CD4-positive, CD25-positive, alpha-beta regulatory T cell (primary cell): ENCODE results near the gene GATA3. TPM values are rescaled to one million over a fixed set of nuclear protein-coding genes. Genes with fewer than 3 reads are reported as not detected.

ENCODE experiments used
- ATAC-seq, 2 donors: fragments of 150-1000 bp; cut with Tn5 transposase; one replicate each; pipeline ENCODE4 v1.10.0; 2021; ENCODE audit warnings: low read depth in 2 of 2, moderate number of reproducible peaks in 2 of 2, moderate library complexity in 1 of 2
- DNase-seq, 3 donors: peaks; one replicate each; pipeline versions ENCODE4 v3.0.0 to v3.0.0-alpha.2; 2012 to 2022; ENCODE audit warnings: mixed read lengths in 1 of 3
- H3K27ac ChIP-seq: one replicate; pipeline ENCODE4 v1.7.0; 2013; ENCODE audit warnings: mild to moderate bottlenecking, low read length; ENCODE audit not compliant: insufficient read depth, poor library complexity, severe bottlenecking
- H3K27me3 ChIP-seq: one replicate; pipeline ENCODE4 v1.7.0; 2013; ENCODE audit warnings: low read length; ENCODE audit not compliant: control insufficient read depth, insufficient read depth
- H3K36me3 ChIP-seq: one replicate; pipeline ENCODE4 v1.7.0; 2013; ENCODE audit warnings: mild to moderate bottlenecking, low read length, moderate library complexity; ENCODE audit not compliant: control insufficient read depth, insufficient read depth
- H3K4me1 ChIP-seq: 2 replicates; pipeline ENCODE4 v1.7.0; 2013; ENCODE audit warnings: mild to moderate bottlenecking, low read length; ENCODE audit not compliant: insufficient read depth, control insufficient read depth, poor library complexity, severe bottlenecking
- H3K4me3 ChIP-seq: one replicate; pipeline ENCODE4 v1.7.0; 2013; ENCODE audit warnings: low read depth, mild to moderate bottlenecking, low read length, moderate library complexity
- H3K9me3 ChIP-seq, 2 experiments: 1 replicate in 1 of 2; 2 replicates in 1 of 2; pipeline ENCODE4 v1.7.0; 2013; ENCODE audit warnings: low read length in 2 of 2, mild to moderate bottlenecking in 1 of 2, moderate library complexity in 1 of 2; ENCODE audit not compliant: control insufficient read depth in 2 of 2
- H3K27ac Mint-ChIP-seq, 3 donors: one replicate each; pipeline ENCODE4 v1.8.0; 2020 to 2022; ENCODE audit warnings: mild to moderate bottlenecking in 3 of 3, mixed read lengths in 3 of 3, moderate library complexity in 2 of 3
- H3K27me3 Mint-ChIP-seq: one replicate; pipeline ENCODE4 v1.8.0; 2022; ENCODE audit warnings: mild to moderate bottlenecking, mixed read lengths
- H3K36me3 Mint-ChIP-seq: one replicate; pipeline ENCODE4 v1.8.0; 2020; ENCODE audit warnings: mixed read lengths
- H3K4me1 Mint-ChIP-seq, 4 donors: one replicate each; pipeline ENCODE4 v1.8.0; 2020 to 2022; ENCODE audit warnings: mixed read lengths in 4 of 4, mild to moderate bottlenecking in 1 of 4
- H3K4me3 Mint-ChIP-seq, 4 donors: one replicate each; pipeline ENCODE4 v1.8.0; 2020 to 2022; ENCODE audit warnings: mild to moderate bottlenecking in 4 of 4, mixed read lengths in 4 of 4, moderate library complexity in 3 of 4
- H3K9me3 Mint-ChIP-seq, 7 donors: one replicate each; pipeline ENCODE4 v1.8.0; 2020 to 2022; ENCODE audit warnings: mixed read lengths in 7 of 7, mild to moderate bottlenecking in 3 of 7, moderate library complexity in 2 of 7
- polyA plus RNA-seq, 4 donors: library from polyadenylated mRNA; unstranded; fragments of 300-500 nt; fragmentation: Illumina TruSeq; gene quantifications; one replicate each; pipeline ENCODE4 v1.2.3, GENCODE V29; 2021
- total RNA-seq: library from RNA; stranded (reverse); gene quantifications from one replicate; pipeline ENCODE4 v1.2.3, GENCODE V29; 2022

GATA3 gene
- total and polyA plus RNA-seq, 5 donors from 2014 or later, result 32.9 to 182 (median 47.3) TPM

GRCh38 chr10:8050556-8051108 lies 3.9 kb upstream of the GATA3 start:
- Mint-ChIP-seq H3K4me1 (peaks cover 9 to 56% (median 32%) of the 10 kb centered on the region in 4 donors), H3K27ac (no peak overlapping the region), H3K9me3 (peaks cover 0 to 3% (median 1%) of the 10 kb centered on the region in 7 donors), H3K36me3 (peaks cover 3% of the 10 kb centered on the region), H3K4me3 (peak overlapping the region; percentile 78 to 84 (median 82)), H3K27me3 (peaks cover 69% of the 10 kb centered on the region)
- no peak overlapping the region for H3K4me3 ChIP-seq
- H3K36me3 ChIP-seq, result no peaks in the 10 kb centered on the region
- H3K4me1 ChIP-seq, result peaks cover 79% of the 10 kb centered on the region
- DNase-seq (peak in 1 of 3 donors; percentile 56), ATAC-seq (no peak)
- peaks cover 22% of the 10 kb centered on the region for H3K27me3 ChIP-seq
- H3K27ac ChIP-seq, result no peak overlapping the region
- no peaks in the 10 kb centered on the region for H3K9me3 ChIP-seq

DNA sequence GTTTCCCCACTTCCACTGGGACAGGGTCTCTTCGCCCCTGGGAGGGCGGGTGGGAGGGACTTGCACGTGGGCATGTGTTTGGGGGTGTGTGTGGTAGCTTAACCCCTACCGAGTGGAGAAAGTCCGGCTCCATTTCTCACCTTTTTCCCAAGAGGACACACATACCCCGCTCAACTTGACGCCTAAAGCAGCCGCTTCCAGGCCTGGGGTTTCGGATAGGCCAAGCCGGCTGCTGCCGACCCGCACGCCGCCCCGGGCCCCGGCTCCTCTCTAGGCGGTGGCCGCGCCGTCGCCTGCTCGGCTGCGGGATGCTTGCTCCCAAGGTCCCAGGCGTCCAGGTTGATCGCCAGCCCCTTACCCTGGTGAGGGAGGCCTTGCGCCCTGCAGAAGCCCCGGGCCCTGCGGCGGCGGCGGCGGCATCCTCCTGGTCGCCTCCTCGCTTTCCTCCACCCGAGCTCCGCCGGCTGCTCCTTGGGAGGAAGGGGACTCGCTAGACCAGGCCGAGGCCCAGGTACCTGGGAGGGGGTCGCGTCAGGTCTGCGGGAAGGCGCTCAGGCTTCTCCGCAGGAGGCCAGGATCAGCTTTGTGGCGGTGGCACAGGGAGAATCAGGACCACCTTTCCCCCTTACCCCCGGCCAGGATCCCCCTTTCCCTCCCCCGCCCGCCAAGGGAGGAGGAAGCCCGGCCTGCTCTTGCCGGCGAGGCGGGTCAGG lies 3.2 kb upstream of the GATA3 start:
- DNase-seq (no peak), ATAC-seq (no peak)
- Histone ChIP-seq H3K36me3 (no peaks in the 10 kb centered on the region), H3K4me3 (no peak overlapping the region), H3K4me1 (peaks cover 72% of the 10 kb centered on the region), H3K27ac (peak overlapping the region; percentile 23), H3K9me3 (no peaks in the 10 kb centered on the region), H3K27me3 (peaks cover 16% of the 10 kb centered on the region)
- peak overlapping the region; percentile 58 to 82 (median 80) for H3K4me3 Mint-ChIP-seq
- H3K9me3 Mint-ChIP-seq, result peaks cover 0 to 3% (median 1%) of the 10 kb centered on the region in 7 donors
- H3K27ac Mint-ChIP-seq, result no peak overlapping the region
- H3K27me3 Mint-ChIP-seq, result peaks cover 62% of the 10 kb centered on the region
- H3K36me3 Mint-ChIP-seq, result peaks cover 3% of the 10 kb centered on the region
- peaks cover 5 to 50% (median 28%) of the 10 kb centered on the region in 4 donors for H3K4me1 Mint-ChIP-seq

GRCh38 chr10:8051851-8052257 lies 2.6 kb upstream of the GATA3 start:
- peaks cover 5 to 44% (median 26%) of the 10 kb centered on the region in 4 donors for H3K4me1 Mint-ChIP-seq
- H3K9me3 ChIP-seq, result no peaks in the 10 kb centered on the region
- H3K27ac Mint-ChIP-seq, result peak overlapping the region; percentile 47 to 93 (median 89)

DNA sequence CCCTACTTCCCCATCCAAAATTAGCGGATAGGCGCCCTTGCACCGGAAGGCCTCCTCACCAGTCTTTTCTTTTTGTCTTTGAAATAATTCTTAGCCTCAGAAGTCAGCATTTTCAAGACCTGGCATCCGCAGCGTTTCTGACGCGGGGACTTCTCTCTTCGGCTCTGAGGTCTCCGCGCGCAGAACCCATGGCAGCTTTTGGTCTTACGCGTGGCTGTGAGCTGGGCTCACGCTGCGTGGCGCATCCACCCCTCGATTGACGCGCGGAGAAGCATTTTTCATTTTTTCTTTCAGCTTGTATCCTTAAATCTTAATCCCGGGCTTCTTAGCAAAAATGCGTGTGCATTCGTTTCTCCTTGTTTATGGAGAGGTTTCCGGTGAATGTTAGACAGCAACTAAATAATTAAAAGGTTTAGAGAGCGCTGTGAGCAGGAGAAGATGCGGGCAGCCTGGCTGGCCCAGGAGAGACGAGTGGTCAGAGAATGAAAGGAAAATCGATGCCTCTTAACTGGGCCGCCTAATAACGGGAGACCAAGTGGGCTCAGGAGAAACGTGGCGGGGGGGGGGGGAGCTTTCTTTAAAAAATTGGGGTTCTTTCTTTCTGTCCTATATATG lies 2.0 kb upstream of the GATA3 start:
- H3K4me1 ChIP-seq, result peaks cover 66% of the 10 kb centered on the region
- DNase-seq, result peak in 1 of 3 donors; percentile 67
- H3K27me3 Mint-ChIP-seq, result peaks cover 59% of the 10 kb centered on the region

More at GRCh38 chr10:8051851-8052257, 2.6 kb upstream of the GATA3 start:
- H3K27me3 ChIP-seq, result peaks cover 11% of the 10 kb centered on the region
- Mint-ChIP-seq H3K27me3 (peaks cover 60% of the 10 kb centered on the region), H3K4me3 (peak overlapping the region; percentile 91 to 97 (median 95)), H3K36me3 (peaks cover 3% of the 10 kb centered on the region), H3K9me3 (peaks cover 0 to 3% (median 1%) of the 10 kb centered on the region in 7 donors)
- H3K4me3 ChIP-seq, result peak overlapping the region; percentile 32
- peak overlapping the region; percentile 41 for H3K27ac ChIP-seq
- no peak for ATAC-seq
- peaks cover 68% of the 10 kb centered on the region for H3K4me1 ChIP-seq
- no peak for DNase-seq
- H3K36me3 ChIP-seq, result no peaks in the 10 kb centered on the region

GRCh38 chr10:8052956-8053445 lies 1.5 kb upstream of the GATA3 start:
- ATAC-seq (no peak), DNase-seq (no peak)
- H3K4me3 ChIP-seq, result peak overlapping the region; percentile 49
- H3K4me1 Mint-ChIP-seq, result peaks cover 5 to 42% (median 18%) of the 10 kb centered on the region in 4 donors
- H3K36me3 ChIP-seq, result no peaks in the 10 kb centered on the region
- H3K9me3 ChIP-seq, result no peaks in the 10 kb centered on the region
- peak overlapping the region; percentile 91 to 99 (median 96) for H3K4me3 Mint-ChIP-seq
- peaks cover 66% of the 10 kb centered on the region for H3K4me1 ChIP-seq
- H3K9me3 Mint-ChIP-seq, result peaks cover 0 to 4% (median 1%) of the 10 kb centered on the region in 7 donors
- peaks cover 3% of the 10 kb centered on the region for H3K27me3 ChIP-seq
- H3K36me3 Mint-ChIP-seq, result peaks cover 3% of the 10 kb centered on the region
- peaks cover 53% of the 10 kb centered on the region for H3K27me3 Mint-ChIP-seq
- H3K27ac ChIP-seq, result peak overlapping the region; percentile 90
- H3K27ac Mint-ChIP-seq, result peak overlapping the region; percentile 47 to 93 (median 76)

More for the DNA sequence above, 2.0 kb upstream of the GATA3 start:
- peaks cover 0 to 4% (median 1%) of the 10 kb centered on the region in 7 donors for H3K9me3 Mint-ChIP-seq
- peak overlapping the region; percentile 90 for H3K27ac ChIP-seq
- H3K36me3 ChIP-seq, result no peaks in the 10 kb centered on the region
- ATAC-seq, result no peak
- peak overlapping the region; percentile 91 to 99 (median 96) for H3K4me3 Mint-ChIP-seq
- peaks cover 5 to 42% (median 22%) of the 10 kb centered on the region in 4 donors for H3K4me1 Mint-ChIP-seq
- no peaks in the 10 kb centered on the region for H3K9me3 ChIP-seq
- H3K27me3 ChIP-seq, result peaks cover 5% of the 10 kb centered on the region
- peak overlapping the region; percentile 47 to 93 (median 89) for H3K27ac Mint-ChIP-seq
- H3K4me3 ChIP-seq, result peak overlapping the region; percentile 49
- H3K36me3 Mint-ChIP-seq, result peaks cover 3% of the 10 kb centered on the region

- H3K4me3 ChIP-seq, result peak overlapping the region; percentile 94
- peaks cover 0 to 4% (median 1%) of the 10 kb centered on the region in 7 donors for H3K9me3 Mint-ChIP-seq
- H3K27me3 Mint-ChIP-seq, result peaks cover 47% of the 10 kb centered on the region
- peaks cover 3% of the 10 kb centered on the region for H3K36me3 Mint-ChIP-seq
- peaks cover 2% of the 10 kb centered on the region for H3K27me3 ChIP-seq
- H3K4me1 Mint-ChIP-seq, result peaks cover 5 to 42% (median 17%) of the 10 kb centered on the region in 4 donors
- peak; percentile 86 to 93 (median 89) for DNase-seq
- peak; percentile 70 for ATAC-seq
- H3K4me3 Mint-ChIP-seq, result peak overlapping the region; percentile 91 to 99 (median 96)
- peak overlapping the region; percentile 91 to 97 (median 92) for H3K27ac Mint-ChIP-seq
- H3K9me3 ChIP-seq, result no peaks in the 10 kb centered on the region
- peak overlapping the region; percentile 90 for H3K27ac ChIP-seq
- H3K4me1 ChIP-seq, result peaks cover 66% of the 10 kb centered on the region
- H3K36me3 ChIP-seq, result peaks cover 2% of the 10 kb centered on the region
These were observed 843 bp upstream of the GATA3 start for GRCh38 chr10:8053446-8054243.

GRCh38 chr10:8054244-8054493 lies 319 bp upstream of the GATA3 start:
- Histone ChIP-seq H3K9me3 (no peaks in the 10 kb centered on the region), H3K27me3 (peaks cover under 1% of the 10 kb centered on the region), H3K4me1 (peaks cover 66% of the 10 kb centered on the region), H3K27ac (peak overlapping the region; percentile 90), H3K4me3 (peak overlapping the region; percentile 94), H3K36me3 (peaks cover 8% of the 10 kb centered on the region)
- ATAC-seq (peak in 1 of 2 donors; percentile 0), DNase-seq (no peak)
- Mint-ChIP-seq H3K9me3 (peaks cover 0 to 3% (median 1%) of the 10 kb centered on the region in 7 donors), H3K4me3 (peak overlapping the region; percentile 91 to 99 (median 96)), H3K4me1 (peaks cover 5 to 42% (median 22%) of the 10 kb centered on the region in 4 donors), H3K27me3 (peaks cover 42% of the 10 kb centered on the region), H3K36me3 (peaks cover 7% of the 10 kb centered on the region), H3K27ac (peak overlapping the region; percentile 91 to 97 (median 92))
